ENCODE measurements around the gene MCF2L2.

Gene MCF2L2

DNA sequence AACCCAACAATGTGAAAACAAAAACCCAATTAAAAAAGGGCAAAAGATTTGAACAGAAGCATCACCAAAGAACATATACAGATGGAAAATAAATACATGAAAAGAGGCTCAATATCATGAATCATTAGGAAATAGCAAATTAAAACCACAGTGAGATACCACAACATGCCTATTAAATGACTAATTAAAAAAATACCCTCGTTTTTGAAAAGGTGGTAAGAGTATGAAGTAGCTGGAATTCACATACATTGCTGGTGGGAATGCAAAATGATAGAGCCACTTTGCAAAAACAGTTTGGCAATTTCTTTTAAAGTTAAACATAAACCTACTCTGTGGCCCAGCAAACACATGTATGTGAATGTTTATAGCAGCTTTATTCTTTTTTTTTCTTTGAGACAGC is 99.6 kb downstream of the MCF2L2 start:
- DNase-seq (ENCODE audit: low read depth in 2 of 3, low spot score in 1 of 3): no peak

DNA sequence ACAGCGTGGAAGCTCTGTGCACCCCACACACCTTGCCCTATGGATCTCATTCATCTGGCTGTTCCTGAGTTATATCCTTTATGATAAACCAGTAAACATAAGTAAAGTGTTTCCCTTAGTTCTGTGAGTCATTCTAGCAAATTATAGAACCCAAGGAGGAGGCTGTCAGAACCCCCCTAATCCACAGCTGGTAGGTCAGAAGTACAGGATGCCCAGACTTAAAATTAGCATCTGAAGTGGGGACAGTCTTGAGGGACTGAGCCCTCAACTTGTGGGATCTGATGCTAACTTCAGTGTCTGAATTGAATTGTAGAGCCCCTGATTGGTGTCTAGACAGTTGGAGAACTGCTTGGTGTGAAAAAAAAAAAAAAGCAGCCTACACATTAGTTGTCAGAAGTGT is 100.3 kb downstream of the MCF2L2 start:
- DNase-seq (ENCODE audit: low read depth in 2 of 3, low spot score in 1 of 3): no peak

DNA sequence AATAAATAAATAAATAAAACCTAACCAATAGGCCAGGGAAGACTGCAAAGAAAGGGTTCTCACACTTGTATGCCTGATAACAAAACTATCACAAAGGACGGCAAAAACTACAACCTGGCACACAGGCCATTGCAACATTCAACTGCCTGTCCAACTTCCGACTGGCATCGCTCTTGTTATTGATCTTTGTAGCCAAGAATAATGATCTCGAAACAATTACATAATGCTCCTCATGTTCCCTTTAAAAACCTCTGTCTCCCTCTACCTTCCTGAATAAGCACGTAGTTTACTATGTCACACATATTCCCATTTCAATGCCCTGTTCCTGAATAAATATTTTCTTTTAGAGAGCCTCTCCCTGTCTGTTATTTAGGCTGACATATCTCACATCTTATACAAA is 101.1 kb downstream of the MCF2L2 start:
- DNase-seq (ENCODE audit: low read depth in 2 of 3, low spot score in 1 of 3): no peak

DNA sequence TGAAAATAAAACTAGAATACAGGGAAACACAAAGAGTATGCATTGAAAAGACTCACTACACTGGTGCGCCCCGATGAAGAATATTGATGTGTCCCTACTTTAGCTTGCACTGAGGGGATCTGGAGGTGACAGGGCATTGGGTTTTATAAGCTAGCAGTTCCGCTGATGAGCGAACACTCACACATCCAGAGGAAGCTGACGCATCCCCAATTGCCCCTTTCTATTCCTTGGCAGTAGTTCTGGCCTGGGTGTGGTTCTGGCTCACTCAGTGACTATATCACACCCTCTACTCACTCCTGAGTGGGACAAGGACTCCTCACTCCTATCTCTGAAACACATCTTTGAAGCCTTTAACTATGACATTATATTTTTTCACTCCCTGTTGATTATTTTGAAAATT is 104.3 kb downstream of the MCF2L2 start:
- DNase-seq (ENCODE audit: low read depth in 2 of 3, low spot score in 1 of 3): no peak

DNA sequence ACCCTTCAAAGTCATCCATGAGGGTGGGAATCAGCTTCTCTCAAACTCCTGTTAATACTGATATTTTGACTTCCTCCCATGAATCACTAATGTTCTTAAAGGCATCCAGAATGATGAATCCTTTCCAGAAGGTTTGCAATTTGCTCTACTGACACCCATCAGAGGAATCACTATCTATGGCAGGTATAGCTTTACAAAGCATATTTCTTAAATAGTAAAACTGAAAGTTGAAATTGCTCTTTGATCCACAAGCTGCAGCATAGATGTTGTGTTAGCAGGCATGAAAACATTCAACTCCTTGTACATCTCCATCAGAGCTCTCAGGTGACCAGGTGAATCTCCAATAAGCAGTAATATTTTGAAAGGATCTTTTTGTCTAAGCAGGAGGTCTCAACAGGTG is 109.0 kb downstream of the MCF2L2 start:
- no peak for DNase-seq (ENCODE audit: low read depth in 2 of 3, low spot score in 1 of 3)

DNA sequence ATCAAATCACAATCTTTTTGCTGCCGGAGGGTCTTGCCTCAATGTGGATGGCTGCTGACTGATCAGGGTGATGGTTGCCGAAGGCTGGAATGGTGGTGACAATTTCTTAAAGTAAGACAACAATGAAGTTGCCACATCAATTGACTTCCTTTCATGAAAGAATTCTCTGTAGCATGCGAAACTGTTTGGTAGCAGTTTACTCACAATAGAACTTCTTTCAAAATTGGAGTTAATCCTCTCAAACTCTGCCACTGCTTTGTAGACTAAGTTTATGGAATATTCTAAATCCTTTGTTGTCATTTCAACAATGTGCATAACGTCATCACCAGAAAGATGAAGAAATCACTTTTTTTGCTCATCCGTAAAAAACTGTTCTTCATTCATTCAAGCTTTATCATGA is 109.5 kb downstream of the MCF2L2 start:
- DNase-seq (ENCODE audit: low read depth in 2 of 3, low spot score in 1 of 3): no peak

DNA sequence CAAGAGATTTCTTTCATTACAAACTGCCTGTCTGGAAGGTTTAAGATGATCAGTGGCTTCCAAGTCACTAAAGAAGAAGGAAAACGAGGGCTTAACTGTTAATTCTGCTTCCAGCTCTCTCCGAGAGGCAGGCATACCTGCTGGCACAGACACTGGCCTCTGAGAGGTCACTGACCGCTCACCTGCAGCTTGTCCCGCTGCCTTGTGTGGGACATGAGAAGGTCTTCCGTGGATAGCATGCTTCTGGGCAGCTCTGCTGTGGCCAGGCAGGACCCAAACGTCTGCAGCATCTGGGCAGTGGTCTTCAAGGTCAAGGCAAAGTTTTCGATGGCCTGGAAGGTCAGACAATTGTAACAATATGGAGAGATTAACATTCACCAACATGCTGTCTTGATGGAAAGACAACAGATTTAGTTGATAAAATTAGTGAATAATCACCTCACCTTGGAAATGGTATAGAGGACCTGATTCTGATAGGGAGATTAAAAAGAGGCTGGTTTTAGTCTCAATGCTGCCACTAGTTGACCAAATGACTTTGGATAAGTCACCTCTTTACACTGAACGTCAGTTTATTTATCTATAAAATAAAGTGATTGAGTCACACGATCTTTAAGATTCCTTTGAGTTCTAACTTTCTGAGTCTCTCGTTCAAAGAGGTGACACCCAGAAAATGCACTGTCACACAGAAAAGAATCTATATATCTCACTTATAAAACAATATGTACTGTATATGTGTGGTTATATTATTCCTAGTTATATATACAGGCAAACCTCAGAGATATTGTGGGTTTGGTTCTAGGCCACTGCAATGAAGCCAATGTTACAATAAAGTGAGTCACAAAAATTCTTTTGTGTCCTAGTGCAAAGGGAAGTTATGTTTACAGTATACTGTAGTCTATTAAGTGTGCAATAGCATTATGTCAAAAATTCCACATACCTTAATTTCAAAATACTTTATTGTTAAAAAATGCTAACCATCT is 110.2 kb downstream of the MCF2L2 start:
- no peak for DNase-seq (ENCODE audit: low read depth in 2 of 3, low spot score in 1 of 3)

DNA sequence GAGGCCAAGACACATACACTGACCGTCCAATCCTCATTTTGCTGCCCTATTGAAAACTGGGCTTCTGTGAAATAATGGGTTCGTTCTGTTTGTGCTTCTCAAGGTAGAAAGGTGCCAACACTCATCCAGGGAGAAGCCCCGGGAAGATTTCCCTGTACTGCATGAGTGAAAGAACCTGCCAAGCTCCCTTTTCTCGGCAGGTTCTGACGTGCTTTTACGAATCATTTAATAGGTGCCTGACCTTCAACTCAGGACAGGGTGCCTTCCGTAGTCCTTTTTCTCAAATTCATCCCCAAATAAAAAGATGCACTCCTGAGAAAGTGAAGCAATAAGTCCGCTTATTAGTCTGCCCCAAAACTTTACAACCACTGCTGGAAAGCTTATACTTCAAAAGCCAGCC is 111.1 kb downstream of the MCF2L2 start:
- DNase-seq (ENCODE audit: low read depth in 2 of 3, low spot score in 1 of 3): no peak

DNA sequence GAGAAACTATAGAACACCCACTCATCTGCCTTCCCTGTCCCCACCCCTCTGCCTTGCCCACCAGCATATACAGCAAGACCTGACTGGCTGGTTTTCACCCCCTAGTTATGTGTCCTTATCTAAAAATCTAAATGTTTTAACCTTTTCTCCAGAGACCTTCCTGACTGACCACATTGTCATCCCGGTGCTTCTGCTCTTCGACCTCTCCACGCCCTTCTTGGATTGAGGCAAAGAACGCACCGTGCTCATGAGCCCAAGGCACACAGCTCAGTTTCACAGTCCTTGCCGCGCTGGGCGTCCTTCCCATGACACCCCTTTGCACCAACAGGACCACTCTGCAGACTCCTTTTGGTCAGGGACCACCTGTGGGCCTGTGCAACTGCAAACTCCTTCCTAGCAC is 112.7 kb downstream of the MCF2L2 start:
- no peak for DNase-seq (ENCODE audit: low read depth in 2 of 3, low spot score in 1 of 3)

DNA sequence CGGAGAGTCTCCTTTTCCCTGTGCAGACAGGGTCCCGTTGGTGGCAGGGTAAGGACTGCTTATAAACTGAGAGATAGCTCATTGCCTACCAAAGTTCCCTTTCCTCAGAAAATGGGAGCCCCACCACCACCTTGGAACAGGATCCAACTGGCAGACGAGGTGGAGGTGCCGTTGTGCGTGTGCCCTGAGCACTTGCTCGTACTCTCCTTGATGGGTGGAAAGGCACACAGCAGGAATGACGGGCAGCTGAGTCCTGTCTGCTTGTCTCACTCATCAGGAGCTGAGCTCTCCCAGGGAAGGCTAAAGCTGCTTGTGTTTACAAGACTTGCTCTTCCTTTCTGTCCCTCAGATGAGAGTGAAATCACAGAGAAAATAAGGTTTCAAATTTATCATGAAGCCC is 114.7 kb downstream of the MCF2L2 start:
- no peak for DNase-seq (ENCODE audit: low read depth in 2 of 3, low spot score in 1 of 3)

DNA sequence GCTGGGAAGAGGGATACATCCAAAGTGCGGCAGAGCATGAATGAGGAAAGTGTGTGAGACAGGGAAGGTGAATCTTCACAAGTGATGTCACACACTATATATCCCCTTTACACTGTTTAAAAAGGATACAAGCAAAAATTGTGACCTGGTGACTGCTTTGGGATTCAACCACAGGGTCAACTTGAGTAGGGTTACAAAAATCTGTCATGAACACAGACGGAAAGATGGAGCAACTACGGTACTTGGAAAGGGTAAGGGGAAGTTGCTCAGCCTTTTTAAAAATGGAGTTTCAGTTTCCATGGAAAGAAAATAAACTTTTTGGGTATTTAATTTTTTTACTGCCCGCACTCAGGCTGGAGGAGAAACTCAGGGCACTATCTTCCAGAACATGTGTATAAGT is 115.1 kb downstream of the MCF2L2 start:
- no peak for DNase-seq (ENCODE audit: low read depth in 2 of 3, low spot score in 1 of 3)

DNA sequence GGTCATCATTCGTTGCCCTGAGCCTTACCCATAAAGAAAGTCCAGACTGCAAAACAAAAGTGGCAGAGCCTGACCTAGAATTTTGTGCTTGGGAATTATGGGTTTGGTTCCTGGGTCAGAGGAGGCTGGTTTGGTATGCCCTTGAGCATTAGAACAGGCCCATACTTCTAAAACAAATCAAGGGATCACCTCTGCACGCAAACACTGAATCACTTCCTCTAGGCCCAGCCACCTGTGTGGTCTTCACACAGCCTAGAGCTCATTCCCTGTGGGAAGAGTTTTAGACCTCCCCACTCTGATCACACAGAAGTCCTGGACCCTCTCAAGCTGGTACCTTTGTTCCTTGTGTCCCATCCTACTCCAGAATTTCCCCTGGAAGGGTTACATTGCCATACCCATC is 116.0 kb downstream of the MCF2L2 start:
- no peak for DNase-seq (ENCODE audit: low read depth in 2 of 3, low spot score in 1 of 3)

DNA sequence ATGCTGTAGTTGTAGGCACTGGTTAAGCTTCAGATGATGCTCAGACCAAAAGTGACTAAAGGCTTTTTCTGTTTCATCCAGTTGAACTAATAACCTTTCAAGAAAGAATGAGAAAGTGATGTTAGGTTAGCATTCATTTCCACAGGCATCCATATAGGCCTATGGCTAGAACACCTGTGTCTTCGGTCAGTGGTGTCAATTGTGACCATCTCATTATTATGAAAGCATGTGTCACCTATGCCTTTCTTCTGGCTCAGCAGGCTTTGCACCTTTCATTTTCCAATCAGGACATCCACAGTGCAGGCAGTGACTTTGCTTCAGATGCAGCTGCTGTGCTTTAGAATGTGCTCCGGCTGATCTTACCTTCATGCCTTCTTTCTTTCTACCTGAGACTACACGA is 117.5 kb downstream of the MCF2L2 start:
- DNase-seq (ENCODE audit: low read depth in 2 of 3, low spot score in 1 of 3): no peak

DNA sequence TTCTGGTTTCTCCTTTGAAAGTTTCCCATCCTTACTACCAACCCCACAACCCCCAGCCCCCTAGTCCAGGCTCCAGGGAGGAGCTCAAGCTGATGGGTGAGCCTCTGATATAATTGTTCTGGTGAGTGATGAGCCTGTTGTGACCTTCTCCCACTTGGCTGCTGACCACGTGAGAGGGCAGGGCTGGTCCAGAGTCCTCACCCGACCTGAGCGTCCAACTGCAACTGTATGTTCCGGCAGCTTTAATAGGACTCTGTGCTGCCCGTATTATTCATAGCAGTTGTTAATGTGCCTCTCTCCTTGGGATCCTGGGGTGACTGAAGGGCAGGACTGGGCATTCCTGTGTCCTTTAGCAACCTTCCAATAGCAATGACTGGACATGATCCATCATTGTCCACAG is 119.1 kb downstream of the MCF2L2 start:
- DNase-seq (ENCODE audit: low read depth in 2 of 3, low spot score in 1 of 3): no peak

DNA sequence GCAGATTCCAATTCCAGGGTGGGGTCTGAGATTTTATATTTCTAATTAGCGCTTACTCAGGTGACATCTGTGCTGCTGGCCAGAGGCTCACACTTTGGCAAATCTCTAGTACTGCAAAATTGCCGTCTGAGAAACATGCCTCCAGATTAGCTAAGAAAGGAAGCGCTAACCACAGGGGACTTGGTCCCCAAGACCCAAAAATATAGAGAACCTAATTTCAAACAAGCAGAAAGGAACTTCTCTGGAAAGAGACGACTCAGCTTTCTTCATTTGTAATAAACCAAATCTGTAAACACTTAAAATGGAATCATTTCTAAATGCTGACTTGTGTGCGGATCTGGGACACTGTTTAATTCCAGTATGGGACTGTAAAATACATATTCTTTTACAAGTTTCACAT is 119.7 kb downstream of the MCF2L2 start:
- DNase-seq (ENCODE audit: low read depth in 2 of 3, low spot score in 1 of 3): no peak

DNA sequence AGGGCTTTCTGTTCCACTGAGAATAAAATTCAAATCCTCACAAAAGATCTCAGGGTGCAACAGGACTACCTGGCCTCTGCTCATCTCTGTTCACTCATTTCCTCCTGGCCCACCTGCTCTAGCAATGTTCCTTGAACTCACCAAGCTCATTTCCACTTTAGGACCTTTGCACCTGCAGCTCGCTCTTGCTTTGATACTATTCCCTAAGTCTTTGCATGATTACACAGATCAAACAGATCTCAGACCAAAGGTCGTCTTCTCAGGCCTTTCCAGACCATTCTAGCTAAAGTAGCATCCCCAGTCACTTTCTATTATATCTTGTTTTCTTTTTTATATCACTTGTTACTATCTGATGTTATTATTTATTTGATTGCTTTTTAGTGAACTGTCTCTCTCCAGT is 120.7 kb downstream of the MCF2L2 start:
- no peak for DNase-seq (ENCODE audit: low read depth in 2 of 3, low spot score in 1 of 3)

DNA sequence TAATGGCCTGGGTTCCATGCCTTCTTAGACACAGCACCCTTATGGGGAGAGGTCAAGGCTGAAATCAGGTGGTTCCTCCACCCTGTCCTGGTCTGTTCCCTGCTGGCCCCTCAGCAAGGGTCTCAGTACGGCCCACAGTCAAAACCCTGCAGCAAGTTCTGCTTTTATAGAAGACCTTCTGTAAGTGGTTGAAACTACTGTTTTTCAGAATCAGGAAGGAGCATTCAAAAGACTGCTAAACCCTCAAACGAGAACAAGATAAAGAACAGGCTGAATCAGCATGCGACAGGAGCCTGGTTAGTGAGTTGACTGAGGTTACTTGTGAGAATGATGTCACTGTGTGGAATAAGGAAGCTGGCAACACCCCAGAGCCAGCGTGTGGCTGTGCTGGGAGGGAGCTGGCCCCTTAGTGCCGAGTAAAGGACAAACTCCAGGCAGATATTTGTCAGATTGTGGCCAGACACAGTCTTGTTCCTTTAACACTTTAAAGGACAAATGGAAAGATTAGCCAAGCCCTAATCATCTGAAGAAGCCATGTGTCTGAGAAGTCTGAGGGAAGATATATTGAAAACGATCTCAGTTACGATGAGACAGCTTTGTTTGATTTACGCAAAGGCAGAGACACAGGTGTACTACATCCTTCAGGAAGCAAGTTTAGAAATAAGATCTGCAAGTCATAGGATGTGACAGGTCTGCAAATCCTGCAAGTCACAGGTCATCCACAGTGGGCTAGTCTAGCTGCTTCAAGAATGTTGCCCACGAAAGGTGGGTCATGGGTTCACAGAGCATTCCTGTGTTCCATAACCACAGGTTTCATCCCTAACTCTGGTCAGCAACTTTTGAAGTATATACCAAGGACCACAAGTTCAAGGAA is 121.4 kb downstream of the MCF2L2 start:
- peak in 2 of 3 donors; percentile 25 to 40 for DNase-seq (ENCODE audit: low read depth in 2 of 3, low spot score in 1 of 3)

DNA sequence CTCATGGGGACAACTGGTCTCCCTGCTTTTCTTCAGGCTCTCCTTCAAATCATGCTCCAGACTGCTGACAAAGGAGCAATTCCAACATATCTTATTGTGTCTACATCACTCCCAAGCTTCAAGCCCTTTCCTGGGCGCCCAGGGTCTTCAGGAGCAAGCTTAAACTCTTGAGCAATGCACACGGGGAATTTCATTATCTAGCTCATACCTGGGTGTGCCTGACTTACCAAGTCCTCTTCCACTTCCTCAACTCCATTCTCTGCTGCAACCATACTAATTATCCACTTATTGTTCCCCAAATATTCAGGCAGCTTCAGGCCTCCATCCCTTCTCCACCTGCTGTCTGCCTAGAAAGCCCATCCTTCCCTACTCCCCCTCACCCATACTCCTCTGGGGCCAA is 124.7 kb downstream of the MCF2L2 start:
- DNase-seq (ENCODE audit: low read depth in 2 of 3, low spot score in 1 of 3): no peak

DNA sequence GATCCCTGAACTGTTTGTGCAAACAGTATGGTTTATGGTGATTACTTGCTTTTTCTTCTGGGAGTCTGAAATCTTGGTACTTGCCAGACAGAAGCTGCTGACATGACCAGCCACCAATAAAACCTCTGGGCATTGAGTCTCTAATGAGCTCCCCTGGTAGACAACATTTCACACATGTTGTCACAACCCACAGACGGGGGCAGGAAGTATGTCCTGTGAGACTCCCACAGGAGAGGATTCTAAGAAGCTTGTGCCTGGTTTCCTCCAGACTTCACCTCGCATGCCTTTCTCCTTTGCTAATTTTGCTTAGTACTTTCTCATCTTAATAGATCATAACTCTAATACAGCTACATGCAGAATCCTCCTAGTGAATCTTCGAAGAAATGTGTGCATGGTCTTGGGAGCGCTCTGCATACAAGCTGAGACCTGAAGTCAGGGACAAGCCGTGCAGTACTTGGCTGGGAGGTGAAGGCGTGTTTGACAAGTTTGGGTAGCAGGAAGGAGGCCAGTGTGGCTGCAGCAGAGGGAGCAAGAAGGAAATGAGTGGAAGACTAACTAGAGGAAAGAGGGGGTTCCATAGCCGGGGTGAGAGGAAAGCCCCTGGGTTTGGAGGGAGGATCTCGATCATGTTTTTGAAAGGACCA is 126.4 kb downstream of the MCF2L2 start:
- no peak for DNase-seq (ENCODE audit: low read depth in 2 of 3, low spot score in 1 of 3)

DNA sequence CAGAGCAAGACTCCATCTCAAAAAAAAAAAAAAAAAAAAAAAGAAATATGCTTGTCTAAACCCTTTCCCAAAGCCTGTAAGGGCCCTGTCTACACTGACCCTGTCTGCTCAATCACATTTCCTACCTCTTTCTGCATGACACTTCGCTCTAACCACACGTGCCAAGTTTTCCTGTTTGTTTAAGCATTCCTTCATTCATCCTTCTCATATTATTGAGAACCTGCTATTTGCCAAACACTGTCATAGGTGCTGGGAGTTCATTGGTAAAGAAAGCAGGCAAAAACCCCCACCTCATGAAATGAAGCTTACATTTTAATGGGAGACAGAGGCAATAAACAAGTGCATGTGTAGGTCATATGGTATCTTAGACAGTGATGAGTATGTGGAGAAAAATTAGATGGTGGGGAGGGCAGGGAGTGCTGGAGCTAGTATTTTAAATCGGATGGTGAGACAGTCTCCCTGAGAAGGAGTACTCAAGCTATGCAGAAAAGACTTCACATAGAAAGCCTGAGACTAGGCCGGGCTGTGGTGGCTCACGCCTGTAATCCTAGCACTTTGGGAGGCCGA is 127.3 kb downstream of the MCF2L2 start:
- DNase-seq (ENCODE audit: low read depth in 2 of 3, low spot score in 1 of 3): no peak

DNA sequence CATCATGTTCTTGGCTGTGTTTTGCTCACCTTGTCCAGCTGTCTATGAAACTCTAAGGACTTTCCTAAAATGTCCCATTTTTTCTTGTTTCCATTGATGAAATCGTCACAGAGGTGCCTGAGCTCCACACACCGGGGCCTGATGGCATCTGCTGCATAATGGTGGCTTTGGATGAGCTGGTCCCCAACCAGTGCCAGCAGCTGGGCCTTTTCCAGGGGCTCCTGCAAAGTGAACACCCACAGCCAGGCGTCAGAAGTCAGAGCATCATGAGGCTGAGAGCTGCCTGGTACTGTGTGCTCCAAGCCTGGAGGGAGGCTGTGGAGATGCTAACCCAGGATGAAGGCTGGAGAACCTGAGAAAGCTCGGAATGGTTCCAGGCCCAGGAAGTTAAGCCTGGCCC is 128.4 kb downstream of the MCF2L2 start:
- no peak for DNase-seq (ENCODE audit: low read depth in 2 of 3, low spot score in 1 of 3)

Data from stimulated activated CD4-positive, alpha-beta T cell treated with anti-CD3 and anti-CD28 coated beads, Interleukin-12 subunit alpha, Interleukin-12 subunit beta, amount 100 ng/mL, for 48 hours (primary cell).